Fibroblast of mammary gland (primary cell): ENCODE data around the gene TRAF1.

ENCODE experiments used
- DNase-seq: peaks from one replicate; pipeline ENCODE4 v3.0.0-alpha.2; 2010; ENCODE audit warnings: low read depth
- H3K4me3 ChIP-seq: 2 replicates; pipeline ENCODE4 v1.5.1; 2011; ENCODE audit warnings: low read depth, mild to moderate bottlenecking, low read length, moderate library complexity; ENCODE audit not compliant: control insufficient read depth
- CTCF ChIP-seq: conservative IDR thresholded peaks from 2 replicates; pipeline ENCODE4 v1.5.1; 2011; ENCODE audit warnings: low read depth, low read length, inconsistent platforms; ENCODE audit not compliant: control insufficient read depth, insufficient read depth

The TRAF1 gene

GRCh38 chr9:120931231-120932085, 4.9 kb upstream of the TRAF1 start:
- H3K4me3 ChIP-seq: no peak overlapping the region
- no peak for TF ChIP-seq CTCF
- DNase-seq: peak; percentile 76

- no peak for DNase-seq
- H3K4me3 ChIP-seq: peak overlapping the region; percentile 48
- no peak for TF ChIP-seq CTCF
These were observed 2.7 kb upstream of the TRAF1 start for GRCh38 chr9:120929229-120929791.

- no peak for TF ChIP-seq CTCF
- no peak for DNase-seq
- peak overlapping the region; percentile 48 for H3K4me3 ChIP-seq
These were observed 2.1 kb upstream of the TRAF1 start for GRCh38 chr9:120928483-120929228.

GRCh38 chr9:120928015-120928482, 1.5 kb upstream of the TRAF1 start:
- DNase-seq: no peak
- TF ChIP-seq CTCF: no peak

GRCh38 chr9:120927269-120928014, 846 bp upstream of the TRAF1 start:
- no peak overlapping the region for H3K4me3 ChIP-seq
- DNase-seq: no peak
- TF ChIP-seq CTCF: no peak

More at GRCh38 chr9:120928015-120928482, 1.5 kb upstream of the TRAF1 start:
- peak overlapping the region; percentile 48 for H3K4me3 ChIP-seq
